ENCODE data around the gene FBXL2.
A peak's percentile ranks its signal among the peaks of the same experiment; 100 is the strongest.
"Not testable (repeated sequence)": the region's sequence is repeated elsewhere in the genome, so short reads cannot be mapped to it uniquely, and the experiment has no call there.

FBXL2 gene

DNA sequence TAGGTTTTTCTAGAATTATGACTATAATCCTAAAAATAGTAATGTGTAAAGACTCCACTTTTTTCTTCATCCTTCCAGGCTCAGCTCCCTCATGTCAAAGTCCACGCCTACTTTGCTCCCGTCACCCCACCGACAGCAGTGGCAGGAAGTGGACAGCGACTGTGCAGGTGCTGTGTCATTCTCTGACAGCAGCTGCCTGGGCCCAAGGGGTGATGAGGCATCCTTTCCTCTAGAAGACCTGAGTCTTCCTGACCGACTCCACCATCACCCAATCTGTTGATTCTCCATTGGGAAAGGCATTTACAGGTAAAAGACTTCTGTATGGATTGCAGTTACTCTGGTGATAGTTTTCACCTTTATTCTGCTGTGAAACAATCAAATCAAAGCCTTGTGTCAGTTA lies 108.2 kb downstream of the FBXL2 start:
- peak in 1 of 2 donors; percentile 1 for DNase-seq (ENCODE audit: low read depth in 2 of 2)

DNA sequence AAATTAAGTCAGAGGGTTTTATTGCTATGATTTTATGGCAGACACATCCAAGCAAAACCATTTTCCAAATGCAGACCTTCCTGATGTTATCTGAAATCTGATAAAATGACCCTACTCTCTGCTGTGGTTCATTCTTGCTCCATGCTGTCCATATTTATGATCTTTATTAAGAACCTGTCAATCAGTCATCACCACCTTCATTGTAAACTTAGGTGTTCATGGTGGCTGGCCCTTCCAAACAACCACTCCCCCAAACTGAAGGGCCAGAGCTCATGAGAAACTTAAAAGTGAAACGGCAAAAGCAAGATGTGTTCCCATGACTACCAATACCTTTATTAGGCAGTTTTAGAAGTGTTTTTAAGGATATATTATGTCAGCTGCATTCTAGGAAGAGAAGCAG lies 109.4 kb downstream of the FBXL2 start:
- DNase-seq (ENCODE audit: low read depth in 2 of 2) = no peak

DNA sequence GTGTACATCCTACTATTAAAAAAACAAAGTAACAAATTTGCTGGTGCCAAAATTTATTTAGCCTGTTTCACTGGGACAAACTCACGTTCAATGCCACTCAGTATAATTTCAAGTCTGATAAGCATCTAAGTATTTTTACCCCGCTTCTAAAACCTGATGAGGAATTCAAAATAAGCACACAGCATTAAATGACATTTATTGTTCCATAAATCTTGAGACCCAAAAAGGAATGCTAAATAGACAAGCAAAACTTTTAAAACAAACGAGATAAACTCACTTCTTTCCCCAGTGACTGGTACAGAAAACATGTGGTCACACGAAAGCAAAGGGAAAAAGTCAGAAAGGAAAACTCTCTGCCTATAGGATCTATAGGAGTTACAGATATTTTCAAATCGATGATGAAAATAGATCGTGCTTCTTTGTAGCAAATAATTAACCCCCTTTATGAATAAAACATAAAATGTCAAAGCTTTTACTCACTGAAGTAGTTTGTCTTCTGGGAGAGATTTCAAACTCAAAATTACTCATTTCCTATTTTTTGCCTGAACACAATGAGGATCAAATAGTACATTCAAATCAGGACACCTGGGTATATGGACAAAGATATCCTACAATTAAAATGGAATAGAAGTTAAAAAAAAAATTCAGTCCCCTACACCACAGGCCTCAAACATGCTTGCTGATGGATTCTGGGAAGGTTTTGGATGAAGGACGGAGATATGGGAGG lies 111.3 kb downstream of the FBXL2 start:
- DNase-seq (ENCODE audit: low read depth in 2 of 2) = no peak

DNA sequence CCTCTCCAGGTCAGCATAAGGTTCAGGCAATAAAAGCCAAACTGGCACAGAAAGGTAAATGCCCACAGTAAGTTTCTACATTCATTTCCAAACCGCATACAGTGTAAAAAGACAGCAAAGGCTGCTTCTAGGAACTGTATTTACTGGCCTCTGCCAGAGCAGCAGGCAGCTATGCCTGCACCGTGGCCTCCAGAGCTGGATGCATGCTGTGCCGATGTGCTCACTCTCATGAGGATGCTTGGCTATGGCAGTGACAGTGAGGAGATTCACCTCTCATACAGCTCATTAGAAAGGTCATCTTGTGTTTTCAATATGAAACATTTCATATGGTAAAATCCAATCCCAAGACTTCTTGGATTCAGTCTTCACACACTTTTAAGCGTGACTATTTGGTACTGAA lies 112.7 kb downstream of the FBXL2 start:
- DNase-seq (ENCODE audit: low read depth in 2 of 2) = no peak

DNA sequence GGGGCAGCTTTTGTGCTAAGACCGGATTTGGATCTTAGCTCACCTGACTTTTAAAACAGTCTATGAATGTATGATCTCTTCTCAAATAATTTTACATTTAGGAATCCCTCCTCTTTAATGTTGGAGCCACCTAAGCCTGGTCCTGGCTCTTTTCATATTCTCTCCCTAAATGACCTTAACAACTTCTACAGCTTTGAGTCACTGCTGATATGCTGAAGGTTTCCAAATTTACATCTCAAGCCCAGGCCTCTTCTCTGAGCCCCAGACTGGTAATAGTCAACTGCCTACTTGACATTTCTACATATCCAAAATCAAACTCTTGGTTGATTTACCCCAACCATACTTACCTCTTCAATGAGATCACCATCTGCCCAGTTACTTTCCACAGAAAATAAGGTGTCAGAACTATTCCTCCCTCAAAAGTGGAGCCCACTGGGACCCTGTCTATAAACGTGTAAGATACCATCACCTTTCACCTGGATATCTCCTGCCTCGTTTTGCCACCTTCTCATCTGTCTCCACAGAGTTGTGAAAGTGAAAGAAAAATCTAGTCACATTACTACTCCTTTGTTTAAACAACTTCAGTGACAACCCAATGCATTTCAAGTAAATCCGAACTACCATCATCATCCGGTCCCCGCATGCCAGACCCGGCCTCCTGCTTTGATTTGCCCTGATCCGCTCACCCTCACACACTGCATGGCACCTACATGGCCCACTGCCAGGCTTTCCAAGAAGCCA lies 114.2 kb downstream of the FBXL2 start:
- DNase-seq (ENCODE audit: low read depth in 2 of 2) = no peak

DNA sequence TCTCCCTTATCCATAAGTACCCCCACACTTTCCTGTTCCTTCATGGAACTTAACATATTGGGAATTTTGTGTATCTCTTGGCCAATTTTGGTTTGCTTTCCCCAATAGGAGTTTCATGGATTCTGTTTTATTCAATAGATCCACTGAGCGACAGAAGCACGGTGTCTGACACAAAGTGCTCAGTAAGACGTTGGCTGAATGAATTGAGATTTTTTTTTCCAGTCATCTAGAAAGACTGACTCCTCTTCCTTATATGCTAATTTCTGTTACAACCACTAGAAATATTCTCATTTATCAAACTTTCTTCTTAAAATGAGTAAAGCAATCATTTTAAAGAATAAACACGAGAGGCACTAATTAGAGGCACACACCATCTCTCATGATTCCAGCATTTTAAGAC lies 114.9 kb downstream of the FBXL2 start:
- DNase-seq (ENCODE audit: low read depth in 2 of 2) = no peak

DNA sequence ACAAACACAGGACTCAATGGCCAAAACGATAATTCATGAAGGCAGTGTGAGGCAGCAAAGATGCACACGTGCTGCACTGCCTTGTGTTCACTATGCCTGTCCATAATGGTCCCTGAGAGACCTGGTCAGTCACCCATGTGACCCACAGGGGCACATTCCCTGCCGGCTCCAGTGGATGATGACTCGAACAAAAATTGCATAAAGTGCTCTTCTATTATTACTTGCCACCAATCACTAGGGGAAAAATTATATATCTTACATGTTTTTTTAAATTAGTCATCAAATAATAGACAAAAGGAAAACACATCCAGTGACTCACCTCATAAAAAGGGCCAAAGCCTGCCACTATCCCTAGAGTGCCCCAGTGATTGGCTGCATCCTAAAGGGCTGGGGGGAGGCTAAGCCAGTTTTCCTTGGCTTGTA lies 115.5 kb downstream of the FBXL2 start:
- DNase-seq (ENCODE audit: low read depth in 2 of 2) = no peak

DNA sequence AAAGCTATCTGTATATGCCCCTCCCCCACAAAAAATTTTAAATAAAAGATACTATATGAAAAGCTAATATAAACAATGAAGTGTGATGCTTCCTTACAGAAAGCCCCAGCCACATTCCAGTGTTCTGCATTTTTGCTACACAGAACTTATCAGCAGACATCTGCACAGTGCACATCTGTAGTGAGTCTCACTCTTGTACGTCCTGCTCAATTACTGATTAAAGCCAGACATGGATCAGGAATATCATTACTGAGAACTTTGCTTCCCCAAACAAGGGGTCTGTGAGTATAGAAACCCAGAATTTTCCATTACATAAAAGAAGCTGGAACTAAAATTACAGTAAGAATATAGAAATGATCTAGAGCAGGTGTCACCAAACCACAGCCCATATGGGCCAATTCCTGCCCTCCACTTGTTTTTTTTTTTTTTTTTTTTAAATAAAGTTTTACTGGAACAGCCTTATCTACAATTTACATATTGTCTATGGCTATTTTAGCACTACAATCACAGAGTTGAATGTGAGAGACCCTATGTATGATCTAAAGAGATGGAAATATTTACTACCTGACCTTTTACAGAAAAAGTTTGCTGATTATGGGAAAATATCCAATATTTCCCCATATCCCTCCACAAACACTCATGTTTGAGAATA lies 117.3 kb downstream of the FBXL2 start:
- DNase-seq (ENCODE audit: low read depth in 2 of 2) = no peak

DNA sequence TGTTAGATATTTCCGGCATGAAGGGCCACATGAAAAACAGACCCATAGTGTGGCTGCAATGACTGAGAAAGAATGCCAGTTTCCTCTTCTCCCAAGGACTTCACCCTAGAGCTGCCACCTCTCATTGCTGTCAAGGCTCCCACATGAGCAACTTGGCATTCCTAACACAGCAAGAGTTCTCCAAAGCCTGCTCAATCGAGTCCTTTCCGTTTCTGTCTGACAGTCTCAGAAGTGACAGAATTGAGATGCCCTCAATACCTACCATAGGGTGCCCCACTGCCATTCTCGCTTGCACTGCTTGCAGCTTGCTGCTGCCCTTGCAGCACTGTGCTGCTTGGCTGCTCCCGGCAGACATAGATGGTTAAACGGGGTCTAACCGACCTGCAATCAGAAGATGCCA lies 118.7 kb downstream of the FBXL2 start:
- no peak for DNase-seq (ENCODE audit: low read depth in 2 of 2)

DNA sequence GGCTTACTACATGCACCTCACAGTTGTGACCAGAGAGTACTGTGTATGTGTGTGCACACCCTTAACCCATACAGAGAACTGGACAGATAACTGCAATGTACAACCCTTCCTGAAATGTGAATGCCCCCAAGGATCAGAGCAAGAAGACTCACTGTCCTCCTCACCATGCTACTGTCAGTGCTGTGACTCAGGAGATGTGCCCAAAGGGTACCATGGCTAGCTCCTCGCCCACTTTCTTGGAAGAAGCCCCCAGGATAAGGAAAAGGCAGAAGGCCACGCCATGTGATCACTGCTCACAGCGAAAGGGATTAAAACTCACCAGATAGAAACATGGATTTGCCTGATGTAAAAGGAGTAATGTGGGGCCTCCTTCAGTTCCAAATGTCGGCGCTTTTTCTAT lies 121.2 kb downstream of the FBXL2 start:
- no peak for DNase-seq (ENCODE audit: low read depth in 2 of 2)

DNA sequence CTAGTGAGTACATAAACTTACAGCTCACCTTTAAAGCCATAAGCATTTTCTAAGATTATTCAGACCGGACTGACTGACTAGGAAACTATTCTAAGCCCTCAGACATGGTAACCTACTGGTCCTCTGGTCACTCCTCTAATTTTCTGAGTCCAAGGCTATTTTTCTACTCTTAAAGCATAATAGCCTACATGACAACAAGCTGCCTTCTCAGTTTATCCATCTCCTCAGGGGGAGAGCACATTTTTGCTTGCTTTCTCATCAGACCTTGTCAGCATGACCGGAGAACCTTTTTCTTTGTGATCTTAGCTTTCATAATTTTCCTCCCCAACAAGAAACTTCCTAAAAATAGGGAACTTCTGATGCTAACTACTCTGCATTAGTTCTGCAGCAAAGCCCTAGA lies 124.5 kb downstream of the FBXL2 start:
- DNase-seq (ENCODE audit: low read depth in 2 of 2) = no peak

DNA sequence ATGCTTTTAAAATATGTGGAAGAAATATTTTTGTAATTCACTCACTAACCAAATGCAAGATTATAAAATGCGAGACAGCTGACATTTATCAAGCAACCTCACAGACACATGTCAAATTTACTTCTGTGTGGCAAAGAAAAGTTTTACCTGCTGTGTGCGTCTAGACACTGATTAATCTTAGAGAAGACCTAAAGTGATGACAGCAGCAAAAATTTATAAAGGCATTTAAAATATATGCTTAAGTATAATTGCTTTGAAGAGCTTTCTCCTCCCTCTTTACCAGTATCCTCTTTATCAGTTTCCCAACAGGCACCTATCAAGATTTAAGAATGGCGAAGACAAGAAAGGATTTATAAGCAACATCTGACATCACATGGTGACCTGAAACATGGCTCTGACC lies 125.7 kb downstream of the FBXL2 start:
- no peak for DNase-seq (ENCODE audit: low read depth in 2 of 2)

DNA sequence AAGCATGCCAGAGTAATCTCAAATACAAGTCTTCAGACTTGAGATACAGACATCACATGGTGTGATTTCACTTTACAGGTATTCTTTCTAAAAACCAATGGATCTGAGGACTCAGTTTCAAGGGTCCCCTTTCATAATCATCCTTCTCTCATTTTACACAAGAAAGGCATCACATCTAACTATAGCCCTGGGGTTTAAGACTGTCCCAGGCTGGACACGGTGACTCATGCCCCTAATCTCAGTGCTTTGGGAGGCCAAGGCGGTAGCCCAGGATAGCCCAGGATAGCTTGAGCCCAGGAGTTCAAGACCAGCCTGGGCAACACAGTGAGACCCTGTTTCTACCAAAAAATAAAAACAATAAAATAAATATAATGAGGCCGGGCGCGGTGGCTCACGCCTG lies 126.5 kb downstream of the FBXL2 start:
- DNase-seq (ENCODE audit: low read depth in 2 of 2) = no peak

DNA sequence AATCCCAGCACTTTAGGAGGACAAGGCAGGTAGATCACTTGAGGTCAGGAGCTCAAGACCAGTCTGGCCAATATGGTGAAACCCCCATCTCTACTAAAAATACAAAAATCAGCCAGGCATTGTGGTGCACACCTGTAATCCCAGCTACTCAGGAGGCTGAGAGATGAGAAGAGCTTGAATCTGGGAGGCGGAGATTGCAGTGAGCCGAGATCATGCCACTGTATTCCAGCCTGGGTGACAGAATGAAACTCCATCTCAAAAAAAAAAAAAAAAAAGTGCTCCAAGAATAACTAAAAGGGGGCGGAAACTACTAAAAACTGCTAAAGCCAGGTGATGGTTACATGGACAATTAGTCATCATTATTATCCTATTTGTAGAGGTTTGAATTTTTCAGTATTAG lies 133.6 kb downstream of the FBXL2 start:
- DNase-seq (ENCODE audit: low read depth in 2 of 2) = not testable (repeated sequence)

DNA sequence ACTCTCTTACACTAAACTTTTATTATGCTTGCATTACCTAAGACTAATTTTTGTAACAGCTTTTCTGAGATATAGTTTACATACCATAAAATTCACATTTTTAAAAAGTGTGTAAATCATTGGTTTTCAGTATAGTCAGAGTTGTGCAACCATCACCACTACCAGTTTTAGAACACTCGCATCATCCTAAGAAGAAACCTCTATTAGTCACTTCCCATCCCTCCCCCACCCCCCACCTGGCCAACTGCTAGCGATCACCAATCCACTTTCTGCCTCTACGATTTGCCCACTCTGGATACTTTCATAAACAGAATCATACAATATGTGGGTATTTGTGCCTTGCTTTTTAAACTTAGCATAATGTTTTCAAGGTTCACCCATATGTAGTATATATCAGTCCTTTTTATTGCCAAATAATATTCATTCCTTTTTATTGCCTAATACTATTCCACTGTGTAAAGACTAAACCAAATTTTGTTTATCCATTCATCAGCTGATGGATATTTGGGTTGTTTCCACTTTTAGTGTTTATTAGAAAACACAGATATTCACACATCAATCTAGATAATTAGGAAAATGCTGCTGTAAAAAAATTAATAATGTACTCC lies 139.9 kb downstream of the FBXL2 start:
- DNase-seq (ENCODE audit: low read depth in 2 of 2) = no peak

DNA sequence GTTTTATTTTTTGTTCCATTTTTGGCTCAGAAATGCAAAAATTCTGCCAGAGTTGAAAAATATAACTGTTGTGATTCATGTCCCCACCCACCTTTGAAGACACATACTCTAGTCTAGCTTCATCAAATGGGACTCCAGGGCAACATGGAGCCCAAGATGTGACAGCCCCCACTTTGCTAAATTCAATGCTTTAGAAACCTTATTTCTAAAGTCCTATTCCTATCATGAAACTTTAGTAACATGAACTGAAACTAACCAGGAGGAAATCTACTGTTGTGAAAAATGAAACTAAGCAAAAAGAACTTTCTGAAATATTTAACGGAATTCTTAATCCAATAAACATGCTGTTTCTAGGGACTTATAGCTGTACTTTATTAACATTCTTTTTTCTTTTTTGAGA lies 142.7 kb downstream of the FBXL2 start:
- no peak for DNase-seq (ENCODE audit: low read depth in 2 of 2)

DNA sequence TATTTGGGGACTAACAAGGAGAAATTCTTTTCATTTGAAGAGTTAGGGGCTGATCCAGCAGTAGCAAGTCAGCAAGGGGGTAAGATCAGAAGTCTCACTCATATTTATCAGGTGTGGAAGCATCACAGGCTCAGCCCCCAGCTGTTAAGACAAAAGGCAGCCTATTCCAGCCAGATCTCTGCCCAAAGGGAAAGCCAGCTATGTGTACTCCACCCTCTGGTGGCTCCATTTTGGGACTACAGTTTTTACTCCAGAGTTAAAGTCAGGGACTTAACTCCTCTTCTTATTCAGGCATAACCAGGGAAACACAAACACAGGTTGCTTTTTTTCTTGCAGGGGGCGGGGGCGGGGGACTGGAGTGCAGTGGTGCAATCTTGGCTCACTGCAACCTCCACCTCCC lies 143.7 kb downstream of the FBXL2 start:
- DNase-seq (ENCODE audit: low read depth in 2 of 2) = no peak

DNA sequence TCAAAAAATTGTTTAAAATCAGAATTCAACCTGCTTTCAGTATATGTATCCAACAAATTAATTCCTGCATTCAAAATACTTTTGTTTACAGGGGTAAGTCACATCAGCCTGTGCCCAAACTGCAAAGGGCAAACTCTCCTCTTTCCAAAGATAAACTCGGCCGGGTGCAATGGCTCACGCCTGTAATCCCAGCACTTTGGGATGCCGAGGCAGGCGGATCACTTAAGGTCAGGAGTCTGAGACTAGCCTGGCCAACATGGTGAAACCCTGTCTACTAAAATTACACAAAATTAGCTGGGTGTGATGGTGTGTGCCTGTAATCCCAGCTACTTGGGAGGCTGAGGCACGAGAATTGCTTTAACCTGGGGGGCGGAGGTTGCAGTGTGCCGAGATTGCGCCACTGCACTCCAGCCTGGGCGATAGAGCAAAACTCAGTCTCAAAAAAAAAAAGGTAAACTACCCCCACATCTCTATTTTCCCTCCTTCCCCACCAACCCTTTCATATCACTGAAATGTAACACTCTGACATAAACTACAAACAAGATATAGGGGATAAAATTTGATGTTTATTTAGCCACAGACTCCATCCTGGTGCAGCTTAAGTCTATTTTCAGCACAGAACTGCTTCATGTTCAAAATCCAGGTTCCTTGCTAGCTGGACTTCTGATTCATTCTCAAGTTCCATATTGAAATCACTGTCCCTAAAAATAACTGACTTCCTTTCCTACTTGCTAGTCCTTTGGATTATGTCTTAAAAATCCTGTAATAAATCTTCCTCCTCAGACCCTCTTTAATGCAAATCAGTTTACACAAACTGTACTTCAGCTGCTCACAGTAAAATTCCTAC lies 147.6 kb downstream of the FBXL2 start:
- no peak for DNase-seq (ENCODE audit: low read depth in 2 of 2)

DNA sequence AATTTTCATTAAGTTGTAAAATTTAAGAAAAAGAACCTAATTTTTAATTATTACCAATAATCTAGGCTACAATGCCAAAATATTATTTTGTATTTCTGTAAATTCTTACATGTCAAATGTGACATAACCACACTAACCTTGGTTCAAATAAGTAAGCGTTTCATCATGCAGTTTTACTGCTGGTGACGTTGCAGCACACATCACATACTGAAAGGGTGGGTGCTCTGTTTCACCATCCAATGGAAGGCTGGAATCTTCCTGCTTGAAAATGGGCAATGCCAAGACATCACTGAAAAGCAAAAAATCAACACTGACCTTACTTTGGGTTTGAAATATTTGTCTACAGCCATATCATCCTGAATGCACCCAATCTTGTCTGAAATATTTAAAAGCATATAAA lies 148.2 kb downstream of the FBXL2 start:
- no peak for DNase-seq (ENCODE audit: low read depth in 2 of 2)

DNA sequence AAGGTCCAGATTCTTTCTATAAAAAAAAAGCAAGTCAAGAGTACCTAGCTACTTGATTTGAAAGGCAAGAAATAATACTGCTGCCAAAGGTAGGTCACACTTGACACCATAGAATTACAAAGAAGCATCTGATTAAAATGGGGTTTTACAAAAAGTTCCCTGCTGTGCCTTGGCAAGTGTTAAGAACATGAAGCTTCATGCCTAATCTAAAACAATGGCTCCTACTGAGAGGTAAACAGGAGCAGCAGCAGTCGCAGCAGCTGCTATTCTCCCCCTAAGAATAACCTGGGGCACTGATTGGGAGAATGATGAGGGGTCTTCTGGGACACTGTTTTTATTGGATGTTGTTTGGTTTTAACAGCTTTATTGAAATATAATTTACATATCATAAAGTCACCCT lies 148.8 kb downstream of the FBXL2 start:
- no peak for DNase-seq (ENCODE audit: low read depth in 2 of 2)

DNA sequence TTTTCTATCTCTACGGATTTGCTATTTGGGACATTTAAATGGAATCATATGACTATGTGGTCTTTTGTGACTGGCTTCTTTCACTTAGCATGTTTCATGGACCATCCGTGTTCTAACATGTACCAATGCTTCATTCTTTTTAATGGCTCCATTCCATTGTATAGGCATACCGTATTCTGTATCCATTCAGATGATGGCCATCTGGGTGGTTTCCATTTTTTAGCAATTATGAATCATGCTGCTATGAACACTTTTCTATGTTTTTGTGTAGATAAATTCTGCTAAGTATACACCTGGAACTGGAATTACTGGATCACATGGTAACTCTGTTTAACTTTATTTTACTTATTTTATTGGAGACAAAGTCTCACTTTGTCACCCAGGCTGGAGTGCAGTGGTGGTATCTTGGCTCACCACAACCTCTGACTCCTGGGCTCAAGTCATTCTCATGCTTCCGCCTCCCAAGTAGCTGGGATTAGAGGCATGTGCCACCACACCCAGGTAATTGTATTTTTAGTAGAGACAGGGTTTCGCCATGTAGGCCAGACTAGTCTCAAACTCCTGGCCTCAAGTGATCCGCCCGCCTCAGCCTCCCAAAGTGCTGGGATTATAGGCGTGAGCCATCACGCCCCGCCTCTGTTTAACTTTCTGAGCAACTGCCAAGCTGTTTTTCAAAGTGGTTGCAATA lies 149.5 kb downstream of the FBXL2 start:
- no peak for DNase-seq (ENCODE audit: low read depth in 2 of 2)
